Mesenchymal stem cell (in vitro differentiated cells and primary cell): Measurements from ENCODE around the gene ARHGAP15.

ENCODE experiments used
- DNase-seq: peaks from one replicate; pipeline ENCODE4 v3.0.0-alpha.2; 2013
- H2AFZ ChIP-seq: one replicate; pipeline ENCODE4 v1.6.1; 2013; ENCODE audit warnings: low read depth, mild to moderate bottlenecking, control low read depth, inconsistent platforms, low read length, moderate library complexity
- H2AK5ac ChIP-seq: 2 replicates; pipeline ENCODE4 v1.6.1; 2013; ENCODE audit warnings: low read length, moderate library complexity, mild to moderate bottlenecking, inconsistent platforms; ENCODE audit not compliant: severe bottlenecking
- H2BK120ac ChIP-seq: one replicate; pipeline ENCODE4 v1.6.1; 2013; ENCODE audit warnings: low read depth, mild to moderate bottlenecking, inconsistent platforms, low read length, moderate library complexity
- H2BK12ac ChIP-seq, 2 experiments: one replicate each; pipeline ENCODE4 v1.6.1; 2013; ENCODE audit warnings: inconsistent platforms in 2 of 2, low read length in 2 of 2, mild to moderate bottlenecking in 2 of 2, moderate library complexity in 2 of 2, control low read depth in 1 of 2
- H2BK15ac ChIP-seq: one replicate; pipeline ENCODE4 v1.6.1; 2013; ENCODE audit warnings: mild to moderate bottlenecking, low read depth, inconsistent platforms; ENCODE audit not compliant: poor library complexity, severe bottlenecking
- H2BK5ac ChIP-seq: 2 replicates; pipeline ENCODE4 v1.6.1; 2013; ENCODE audit warnings: low read depth, mild to moderate bottlenecking, low read length, control low read depth, inconsistent platforms; ENCODE audit not compliant: poor library complexity, severe bottlenecking
- H3K14ac ChIP-seq, 2 experiments: one replicate each; pipeline ENCODE4 v1.6.1; 2013; ENCODE audit warnings: inconsistent platforms in 2 of 2, low read length in 2 of 2, control low read depth in 1 of 2, mild to moderate bottlenecking in 1 of 2, moderate library complexity in 1 of 2
- H3K18ac ChIP-seq, 2 experiments: one replicate each; pipeline ENCODE4 v1.6.1; 2013; ENCODE audit warnings: inconsistent platforms in 2 of 2, low read length in 2 of 2, control low read depth in 1 of 2, low read depth in 1 of 2, mild to moderate bottlenecking in 1 of 2
- H3K23ac ChIP-seq, 2 experiments: one replicate each; pipeline ENCODE4 v1.6.1; 2013; ENCODE audit warnings: inconsistent platforms in 2 of 2, low read length in 2 of 2, mild to moderate bottlenecking in 2 of 2, moderate library complexity in 2 of 2, control low read depth in 1 of 2
- H3K27ac ChIP-seq: 2 replicates; pipeline ENCODE4 v1.5.1; 2013; ENCODE audit warnings: mild to moderate bottlenecking, moderate library complexity, low read length, control low read depth, inconsistent platforms; ENCODE audit not compliant: poor library complexity, severe bottlenecking
- H3K27me3 ChIP-seq, 2 experiments: 2 replicates each; pipeline versions ENCODE4 v1.6.1 to v1.7.0; 2013; ENCODE audit warnings: low read length in 2 of 2, mild to moderate bottlenecking in 2 of 2, moderate library complexity in 2 of 2, control low read depth in 1 of 2, inconsistent platforms in 1 of 2; ENCODE audit not compliant: control insufficient read depth in 1 of 2, insufficient read depth in 1 of 2
- H3K36me3 ChIP-seq, 2 experiments: 2 replicates each; pipeline versions ENCODE4 v1.6.1 to v1.7.0; 2013; ENCODE audit warnings: low read length in 2 of 2, control low read depth in 1 of 2, inconsistent platforms in 1 of 2, low read depth in 1 of 2, mild to moderate bottlenecking in 1 of 2; ENCODE audit not compliant: insufficient read depth in 2 of 2, control insufficient read depth in 1 of 2
- H3K4ac ChIP-seq, 2 experiments: one replicate each; pipeline ENCODE4 v1.6.1; 2013; ENCODE audit warnings: inconsistent platforms in 2 of 2, low read length in 2 of 2, mild to moderate bottlenecking in 2 of 2, moderate library complexity in 2 of 2, control low read depth in 1 of 2, low read depth in 1 of 2
- H3K4me1 ChIP-seq: 2 replicates; pipeline ENCODE4 v1.6.1; 2013; ENCODE audit warnings: low read depth, low read length, control low read depth; ENCODE audit not compliant: control insufficient read depth, insufficient read depth
- H3K4me2 ChIP-seq: 2 replicates; pipeline ENCODE4 v1.6.1; 2013; ENCODE audit warnings: low read length, mild to moderate bottlenecking, inconsistent platforms; ENCODE audit not compliant: poor library complexity, severe bottlenecking
- H3K4me3 ChIP-seq, 2 experiments: 2 replicates each; pipeline versions ENCODE4 v1.5.1 to v1.7.0; 2013; ENCODE audit warnings: low read length in 2 of 2, mild to moderate bottlenecking in 2 of 2, control low read depth in 1 of 2, low read depth in 1 of 2; ENCODE audit not compliant: insufficient read depth in 1 of 2
- H3K79me1 ChIP-seq: replicated peaks from 2 replicates; pipeline ENCODE4 v1.6.1; 2013; ENCODE audit warnings: mild to moderate bottlenecking, control low read depth, low read length, inconsistent platforms; ENCODE audit not compliant: poor library complexity, severe bottlenecking
- H3K9ac ChIP-seq: 2 replicates; pipeline ENCODE4 v1.7.0; 2013; ENCODE audit warnings: mild to moderate bottlenecking, low read length, moderate library complexity
- H3K9me3 ChIP-seq: 2 replicates; pipeline ENCODE4 v1.7.0; 2013; ENCODE audit warnings: mild to moderate bottlenecking, low read length; ENCODE audit not compliant: control insufficient read depth
- H4K8ac ChIP-seq: one replicate; pipeline ENCODE4 v1.6.1; 2013; ENCODE audit warnings: inconsistent platforms, mild to moderate bottlenecking, low read length, moderate library complexity
- H4K91ac ChIP-seq: one replicate; pipeline ENCODE4 v1.6.1; 2013; ENCODE audit warnings: mild to moderate bottlenecking, low read length, inconsistent platforms
- WGBS: methylation state at CpG from one replicate; pipeline ENCODE4 v1.1.7; 2013; ENCODE audit warnings: mixed read lengths; 5-methylcytosine and 5-hydroxymethylcytosine counted together

The ARHGAP15 gene

GRCh38 chr2:143683977-143684376, 554.8 kb downstream of the ARHGAP15 start:
- H4K91ac ChIP-seq: no peak overlapping the region
- H2BK5ac ChIP-seq: no peak overlapping the region
- H3K9ac ChIP-seq: no peak overlapping the region
- no peak overlapping the region for H2AFZ ChIP-seq
- no peaks in the 10 kb centered on the region for H3K4me1 ChIP-seq
- H3K36me3 ChIP-seq: no peaks in the 10 kb centered on the region
- no peak overlapping the region for H4K8ac ChIP-seq
- H2BK15ac ChIP-seq: no peak overlapping the region
- H3K4me2 ChIP-seq: no peak overlapping the region
- no peak overlapping the region for H3K14ac ChIP-seq
- 83% methylated on average over 1 of the region's 1 CpG for WGBS
- H3K27me3 ChIP-seq: no peaks in the 10 kb centered on the region
- no peaks in the 10 kb centered on the region for H3K79me1 ChIP-seq
- H2BK12ac ChIP-seq: no peak overlapping the region
- H3K4me3 ChIP-seq: no peak overlapping the region
- DNase-seq: no peak
- no peak overlapping the region for H3K4ac ChIP-seq
- H3K18ac ChIP-seq: no peak overlapping the region
- no peak overlapping the region for H2BK120ac ChIP-seq
- no peak overlapping the region for H3K23ac ChIP-seq
- no peak overlapping the region for H3K27ac ChIP-seq
- no peak overlapping the region for H2AK5ac ChIP-seq
- no peaks in the 10 kb centered on the region for H3K9me3 ChIP-seq

GRCh38 chr2:143684551-143685320, 555.5 kb downstream of the ARHGAP15 start:
- no peak overlapping the region for H3K14ac ChIP-seq
- DNase-seq: no peak
- H2AFZ ChIP-seq: no peak overlapping the region
- H2BK5ac ChIP-seq: no peak overlapping the region
- H3K79me1 ChIP-seq: no peaks in the 10 kb centered on the region
- no peak overlapping the region for H4K8ac ChIP-seq
- no peaks in the 10 kb centered on the region for H3K36me3 ChIP-seq
- 88% methylated on average over 10 of the region's 11 CpGs for WGBS
- H3K4me2 ChIP-seq: no peak overlapping the region
- H3K27me3 ChIP-seq: no peaks in the 10 kb centered on the region
- H2AK5ac ChIP-seq: no peak overlapping the region
- H4K91ac ChIP-seq: no peak overlapping the region
- H3K27ac ChIP-seq: no peak overlapping the region
- H3K4me3 ChIP-seq: no peak overlapping the region
- H3K4me1 ChIP-seq: no peaks in the 10 kb centered on the region
- H3K9ac ChIP-seq: no peak overlapping the region
- no peaks in the 10 kb centered on the region for H3K9me3 ChIP-seq
- no peak overlapping the region for H2BK120ac ChIP-seq
- H3K18ac ChIP-seq: no peak overlapping the region
- no peak overlapping the region for H3K4ac ChIP-seq
- H2BK15ac ChIP-seq: no peak overlapping the region
- H2BK12ac ChIP-seq: no peak overlapping the region
- H3K23ac ChIP-seq: no peak overlapping the region

- H3K36me3 ChIP-seq: no peaks in the 10 kb centered on the region
- H3K14ac ChIP-seq: no peak overlapping the region
- H2BK5ac ChIP-seq: no peak overlapping the region
- H2AK5ac ChIP-seq: no peak overlapping the region
- H2AFZ ChIP-seq: no peak overlapping the region
- H4K91ac ChIP-seq: no peak overlapping the region
- H4K8ac ChIP-seq: no peak overlapping the region
- H3K4me1 ChIP-seq: no peaks in the 10 kb centered on the region
- H2BK12ac ChIP-seq: no peak overlapping the region
- no peaks in the 10 kb centered on the region for H3K27me3 ChIP-seq
- no peak overlapping the region for H2BK120ac ChIP-seq
- no peak overlapping the region for H2BK15ac ChIP-seq
- no peaks in the 10 kb centered on the region for H3K9me3 ChIP-seq
- no peak overlapping the region for H3K18ac ChIP-seq
- no peak overlapping the region for H3K27ac ChIP-seq
- 84% methylated on average over 5 of the region's 6 CpGs for WGBS
- DNase-seq: no peak
- no peak overlapping the region for H3K4me3 ChIP-seq
- H3K9ac ChIP-seq: no peak overlapping the region
- H3K4ac ChIP-seq: no peak overlapping the region
- no peaks in the 10 kb centered on the region for H3K79me1 ChIP-seq
- no peak overlapping the region for H3K4me2 ChIP-seq
- H3K23ac ChIP-seq: no peak overlapping the region
These were observed 556.3 kb downstream of the ARHGAP15 start for GRCh38 chr2:143685421-143686078.

- H2BK5ac ChIP-seq: no peak overlapping the region
- no peak overlapping the region for H2BK12ac ChIP-seq
- DNase-seq: peak; percentile 28
- no peak overlapping the region for H3K23ac ChIP-seq
- H3K79me1 ChIP-seq: no peaks in the 10 kb centered on the region
- no peaks in the 10 kb centered on the region for H3K4me1 ChIP-seq
- no peaks in the 10 kb centered on the region for H3K27me3 ChIP-seq
- no peak overlapping the region for H4K8ac ChIP-seq
- no peak overlapping the region for H3K9ac ChIP-seq
- H2AFZ ChIP-seq: no peak overlapping the region
- no peak overlapping the region for H3K4me2 ChIP-seq
- no peaks in the 10 kb centered on the region for H3K9me3 ChIP-seq
- no peak overlapping the region for H3K4ac ChIP-seq
- H3K27ac ChIP-seq: no peak overlapping the region
- no peak overlapping the region for H2AK5ac ChIP-seq
- H3K14ac ChIP-seq: no peak overlapping the region
- WGBS: 52% methylated on average over 3 of the region's 5 CpGs
- H2BK15ac ChIP-seq: no peak overlapping the region
- H4K91ac ChIP-seq: no peak overlapping the region
- no peak overlapping the region for H2BK120ac ChIP-seq
- no peak overlapping the region for H3K18ac ChIP-seq
- H3K36me3 ChIP-seq: no peaks in the 10 kb centered on the region
- H3K4me3 ChIP-seq: no peak overlapping the region
These were observed 557.5 kb downstream of the ARHGAP15 start for GRCh38 chr2:143686585-143687164.
